ENCODE measurements around the gene PCDHGA10.

GRCh38 chr5:141392429-141393198 is 20.2 kb upstream of the PCDHGA10 start, which contains the start of gene PCDHGA8:
- TF ChIP-seq CTCF (IDR thresholded peaks at IDR 0.05) (no peak), EZH2 (IDR thresholded peaks at IDR 0.05) (no peak)
